ENCODE data around the gene CLDN10. TPM values are rescaled to one million over a fixed set of nuclear protein-coding genes. Genes with fewer than 3 reads are reported as not detected.

CLDN10 gene
- total RNA-seq, 1 donor from 2014 or later, result not detected

DNA sequence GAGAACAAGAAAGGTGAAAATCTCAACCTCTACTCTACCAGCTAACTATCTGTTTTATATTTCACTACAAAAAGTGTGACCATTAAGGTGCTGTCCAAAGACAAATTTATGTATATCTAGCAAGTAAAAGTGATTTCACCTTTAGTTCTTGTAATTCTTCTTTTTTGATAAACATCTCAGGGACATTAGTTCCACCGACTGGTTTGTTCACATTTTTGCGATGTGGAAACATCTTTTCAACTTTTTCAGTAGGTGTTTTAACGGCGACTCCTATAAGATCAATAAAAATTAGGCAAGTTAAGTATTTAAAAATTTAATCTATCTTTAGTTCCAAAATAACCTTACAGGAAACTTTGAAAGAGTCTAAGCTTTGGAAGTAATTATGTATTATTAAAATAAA lies 33.3 kb downstream of the CLDN10 start:
- intact Hi-C loops (cut with DNase I), result no loop called here
- no peak for DNase-seq (ENCODE audit: low spot score)

DNA sequence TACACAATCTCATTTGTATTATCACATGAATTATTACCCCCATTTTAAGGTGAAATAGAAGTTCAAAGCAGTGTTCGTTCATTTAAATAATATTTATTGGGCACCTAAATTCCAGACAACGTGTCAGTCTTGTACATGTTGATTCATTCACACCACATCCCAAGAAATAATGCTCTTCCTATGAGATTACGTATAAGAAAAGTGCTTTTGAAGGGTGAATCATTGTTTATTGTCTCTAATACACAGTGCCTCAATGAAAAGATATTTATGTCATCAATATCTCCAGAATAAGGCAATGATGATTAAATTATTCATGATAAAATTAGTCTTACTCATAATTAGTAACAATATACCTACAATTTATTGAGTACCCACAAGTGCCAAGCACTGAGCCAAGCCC lies 35.6 kb downstream of the CLDN10 start:
- intact Hi-C loops (cut with DNase I), result no loop called here

DNA sequence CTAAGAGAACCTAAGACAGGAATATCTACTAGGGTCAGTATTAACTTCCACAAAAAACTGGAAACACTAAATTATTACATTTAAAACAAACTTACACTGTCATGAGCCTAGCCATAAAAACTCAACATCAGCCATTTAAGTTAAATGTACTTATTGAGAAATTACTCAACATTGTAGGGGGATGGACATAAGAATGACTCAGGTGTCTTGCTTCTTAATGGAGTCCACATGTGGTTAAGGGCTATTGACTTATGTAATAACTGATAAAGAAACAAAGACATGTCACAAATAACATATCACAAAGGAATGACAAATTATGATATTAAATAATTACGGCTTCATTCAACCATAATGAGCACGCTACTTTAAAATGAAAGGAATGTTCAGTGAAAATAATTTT lies 36.2 kb downstream of the CLDN10 start:
- DNase-seq (ENCODE audit: low spot score), result no peak
- intact Hi-C loops (cut with DNase I), result no loop called here

More for the DNA sequence above, 35.6 kb downstream of the CLDN10 start:
- no peak for DNase-seq (ENCODE audit: low spot score)

DNA sequence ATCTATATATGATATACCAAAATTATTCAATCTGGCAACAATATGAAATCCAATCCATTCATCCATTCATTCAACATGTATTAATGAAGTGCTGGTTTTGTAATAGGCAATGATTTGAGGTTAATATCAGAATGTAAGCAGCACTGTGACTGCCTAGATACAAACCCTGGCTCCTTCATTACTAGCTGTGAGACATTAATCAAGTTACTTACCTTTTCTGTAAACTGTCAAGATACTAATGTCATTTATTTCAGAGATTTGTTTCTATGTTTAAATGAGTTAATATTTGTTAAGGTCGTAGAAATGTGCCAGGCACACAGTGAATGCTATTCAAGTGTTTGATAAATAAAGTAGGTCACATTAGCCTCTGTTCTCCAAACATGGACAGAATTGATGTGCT lies 40.9 kb downstream of the CLDN10 start:
- DNase-seq (ENCODE audit: low spot score), result no peak
- intact Hi-C loops (cut with DNase I), result no loop called here

DNA sequence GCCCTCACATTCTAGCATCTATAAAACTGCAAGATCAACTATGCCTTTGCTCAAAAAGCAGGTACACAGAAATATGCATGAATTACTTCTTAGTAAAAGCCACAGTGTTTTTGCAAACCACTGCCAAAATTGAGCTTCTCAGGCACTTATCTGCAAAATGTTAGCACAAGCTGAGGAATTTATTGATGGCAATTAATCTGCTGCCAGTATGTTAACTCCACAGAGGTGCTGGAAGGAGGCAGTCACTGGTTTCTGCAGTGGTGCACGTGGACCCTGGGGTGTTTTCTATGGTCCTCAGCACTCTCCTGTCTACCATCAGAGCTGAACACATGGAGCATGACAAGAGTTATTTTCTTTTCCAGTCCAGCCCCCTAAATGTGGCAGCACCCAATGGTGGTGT lies 44.2 kb downstream of the CLDN10 start:
- no peak for DNase-seq (ENCODE audit: low spot score)
- intact Hi-C loops (cut with DNase I), result no loop called here

DNA sequence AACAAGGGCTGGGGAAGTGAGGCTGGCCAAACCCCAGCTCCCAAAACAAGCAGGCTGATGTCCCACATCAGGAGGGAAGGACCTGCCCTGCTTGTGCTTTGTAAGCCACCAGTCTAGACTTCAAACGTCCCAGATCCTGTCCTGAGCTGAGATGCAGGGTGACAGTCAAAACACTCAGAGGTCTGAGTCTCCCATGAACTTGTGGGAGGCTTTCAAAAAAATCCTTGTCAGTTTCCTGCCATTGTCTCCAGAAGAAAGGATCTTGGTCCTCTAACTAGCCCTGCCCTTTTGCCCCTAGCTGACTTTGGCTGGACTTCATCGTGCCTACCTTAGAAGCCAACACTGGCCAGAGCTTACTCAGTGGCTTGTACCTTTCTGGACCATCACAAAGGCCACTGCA lies 48.7 kb downstream of the CLDN10 start:
- intact Hi-C loops (cut with DNase I), result no loop called here
- DNase-seq (ENCODE audit: low spot score), result no peak

DNA sequence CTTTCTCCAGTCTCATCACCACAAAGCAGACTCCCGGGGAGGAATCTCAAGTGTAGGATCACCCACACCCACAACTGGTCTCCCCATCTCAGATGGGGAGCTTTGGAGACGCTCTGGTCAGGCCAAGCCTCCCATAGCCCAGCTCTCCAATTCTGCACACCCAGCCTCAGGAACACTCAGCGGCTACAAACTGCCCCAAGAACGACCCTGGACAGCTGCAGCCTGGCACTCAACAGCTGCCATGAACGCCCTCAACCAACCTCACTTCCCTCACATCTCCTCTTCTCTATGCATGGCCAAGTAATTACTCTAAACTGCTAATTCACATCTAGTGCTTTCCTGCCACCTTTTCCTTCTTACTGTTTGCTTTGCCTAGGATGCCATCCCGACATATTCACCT lies 49.4 kb downstream of the CLDN10 start:
- intact Hi-C loops (cut with DNase I), result no loop called here
- no peak for DNase-seq (ENCODE audit: low spot score)

DNA sequence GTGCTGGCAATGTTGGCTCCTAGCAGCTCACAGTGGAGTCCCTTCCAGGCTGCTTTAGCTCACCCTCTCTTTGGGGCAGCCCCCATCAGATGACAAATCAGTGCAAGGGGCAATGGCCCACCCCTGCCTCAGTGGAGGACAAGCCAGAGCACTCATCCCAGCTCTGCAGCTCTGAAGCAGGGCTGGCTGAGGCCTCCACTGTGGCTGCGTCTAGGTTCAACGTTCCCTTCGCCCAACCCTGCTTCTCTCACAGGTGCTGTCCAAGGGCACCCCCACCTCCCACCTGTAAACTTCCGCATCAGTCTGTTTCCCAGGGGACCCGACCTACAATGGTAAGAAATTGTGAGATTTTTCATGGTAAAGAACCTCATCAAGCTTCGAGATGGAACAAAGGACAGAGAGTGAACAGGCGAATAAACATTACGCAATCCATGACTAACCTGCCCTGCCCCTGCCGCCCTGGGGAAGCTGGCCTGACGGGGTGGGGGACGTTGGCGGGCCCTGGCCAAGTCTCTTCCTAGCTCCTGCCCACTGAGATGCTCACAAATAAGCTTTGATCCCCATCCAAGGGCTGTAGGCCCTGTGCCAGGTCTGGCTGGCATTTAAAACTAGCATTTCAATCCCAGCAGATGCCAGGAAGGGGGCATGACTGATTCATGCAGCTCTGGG lies 51.5 kb downstream of the CLDN10 start:
- intact Hi-C loops (cut with DNase I), result no loop called here
- no peak for DNase-seq (ENCODE audit: low spot score)

DNA sequence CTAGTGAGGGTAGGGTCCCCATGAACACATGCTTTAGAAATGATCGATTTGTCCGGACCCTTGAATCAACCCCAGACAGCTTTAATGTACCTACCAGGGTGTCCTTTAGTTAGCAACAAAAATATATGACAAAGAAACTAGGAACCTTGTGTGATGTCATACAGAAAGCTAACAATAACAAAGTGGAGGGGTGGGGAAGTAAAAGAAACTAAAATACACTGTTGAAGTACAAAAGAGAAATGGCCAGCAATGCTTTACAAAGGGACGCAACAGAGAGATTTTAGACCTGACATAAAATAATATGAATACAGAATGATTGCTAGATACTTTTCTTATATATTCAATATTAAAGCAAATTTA lies 52.0 kb downstream of the CLDN10 start:
- intact Hi-C loops (cut with DNase I), result no loop called here
- no peak for DNase-seq (ENCODE audit: low spot score)

DNA sequence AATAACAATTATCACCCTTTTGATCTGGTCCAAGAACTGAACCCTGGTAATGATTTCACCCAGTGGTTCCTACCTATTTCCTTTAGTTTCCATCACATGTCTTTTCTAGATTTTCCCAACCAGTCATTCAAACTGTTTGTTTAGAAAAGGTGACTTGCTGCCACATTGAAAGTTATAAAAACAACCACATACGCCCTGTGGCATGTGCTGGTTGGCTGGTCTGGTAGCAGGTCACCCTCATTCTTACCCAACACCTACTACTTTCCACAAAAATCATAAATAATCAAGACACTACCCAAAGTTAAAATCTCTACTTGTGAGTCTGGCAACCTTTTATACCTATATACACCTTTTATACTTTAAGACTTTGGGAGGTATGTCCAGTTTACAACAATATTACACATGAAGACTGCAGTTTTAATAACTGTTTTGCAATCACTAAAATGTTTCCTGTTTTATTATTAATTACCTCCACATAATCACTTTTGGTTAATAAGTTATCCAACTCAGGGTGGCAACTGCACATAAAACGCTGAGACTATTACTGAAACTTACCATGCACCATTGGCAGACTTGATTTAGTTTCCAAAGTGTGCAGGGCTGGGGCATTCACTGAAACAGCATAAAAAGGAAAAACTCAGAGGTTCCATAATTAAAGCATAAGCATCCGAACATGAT lies 53.1 kb downstream of the CLDN10 start:
- intact Hi-C loops (cut with DNase I), result no loop called here
- no peak for DNase-seq (ENCODE audit: low spot score)

DNA sequence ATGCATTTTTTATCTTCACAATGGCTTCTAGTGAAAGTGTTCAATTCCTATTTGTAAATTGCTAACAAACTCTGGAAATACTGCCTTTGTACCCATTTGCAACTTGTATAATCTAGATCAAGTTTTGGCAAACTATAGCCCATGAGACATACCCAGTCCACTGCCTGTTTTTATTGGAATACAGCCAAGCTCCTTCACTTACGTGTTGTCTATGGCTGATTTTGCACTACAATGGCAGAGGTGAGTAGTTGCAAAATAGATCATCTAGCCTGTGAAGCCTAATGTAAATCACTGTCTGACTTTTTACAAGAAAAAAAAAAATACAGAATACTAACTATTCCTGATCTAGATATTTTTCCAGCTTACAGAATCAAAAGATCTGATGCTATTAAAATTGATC lies 54.8 kb downstream of the CLDN10 start:
- no peak for DNase-seq (ENCODE audit: low spot score)
- intact Hi-C loops (cut with DNase I), result no loop called here

DNA sequence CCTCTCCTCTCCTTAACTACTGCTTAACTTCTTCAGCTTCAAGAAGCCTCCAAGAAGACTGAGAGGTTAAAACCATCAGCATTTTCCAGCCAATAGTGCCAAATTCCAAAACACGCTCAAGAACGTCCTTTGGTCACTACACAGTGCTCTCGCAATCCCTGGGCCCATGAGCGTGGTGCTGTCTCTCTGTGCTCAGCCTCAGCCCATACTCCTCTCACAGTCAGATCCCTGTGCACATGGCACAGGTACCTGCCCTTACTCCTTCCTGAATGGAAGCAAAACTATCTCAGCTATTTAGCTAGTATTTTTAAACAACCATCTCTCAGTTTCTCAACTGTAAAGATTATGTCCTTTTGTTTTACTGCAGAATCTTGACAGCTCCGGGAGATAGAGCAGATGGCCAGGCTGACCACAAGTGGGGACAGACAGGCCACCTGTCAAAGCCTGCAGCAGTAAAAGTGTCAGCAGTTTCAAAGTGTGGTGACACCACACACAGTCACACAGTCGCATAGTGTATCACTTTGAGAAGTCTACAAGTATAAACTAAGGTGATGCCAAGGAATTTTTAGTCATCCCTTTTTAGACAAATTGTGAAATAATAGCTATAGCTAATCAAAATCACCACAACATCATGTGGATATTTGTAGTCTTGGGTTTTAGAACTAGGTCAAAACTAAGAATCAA lies 56.3 kb downstream of the CLDN10 start:
- intact Hi-C loops (cut with DNase I), result no loop called here
- DNase-seq (ENCODE audit: low spot score), result no peak

DNA sequence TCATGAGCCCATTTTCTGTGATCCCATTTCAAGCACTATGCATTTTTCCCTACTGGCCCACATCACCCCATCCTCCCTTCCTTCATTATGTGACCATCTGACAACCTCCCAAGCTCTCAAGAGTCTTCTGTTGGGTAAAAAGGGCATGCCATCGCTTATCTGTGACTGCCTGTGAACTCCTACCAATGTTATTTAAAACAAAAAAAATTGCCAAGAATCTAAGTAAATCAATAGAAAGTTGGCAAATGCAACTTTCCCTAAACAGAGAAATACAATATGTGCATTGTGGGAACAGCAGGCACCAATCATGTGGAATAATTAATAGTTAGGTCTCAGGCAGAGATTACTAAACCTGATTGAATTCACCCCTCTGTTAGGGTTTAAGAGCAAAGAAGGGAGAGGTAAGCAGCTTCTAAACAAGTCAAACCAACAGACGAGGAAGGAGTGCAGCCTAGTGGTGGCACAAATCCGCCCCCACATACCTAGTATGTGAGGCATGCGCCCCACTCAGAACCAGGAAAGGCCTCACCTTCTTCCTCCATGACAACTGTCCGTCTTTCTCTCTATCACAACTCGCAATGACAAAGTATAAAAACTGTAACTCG lies 62.2 kb downstream of the CLDN10 start:
- intact Hi-C loops (cut with DNase I), result no loop called here
- DNase-seq (ENCODE audit: low spot score), result no peak

DNA sequence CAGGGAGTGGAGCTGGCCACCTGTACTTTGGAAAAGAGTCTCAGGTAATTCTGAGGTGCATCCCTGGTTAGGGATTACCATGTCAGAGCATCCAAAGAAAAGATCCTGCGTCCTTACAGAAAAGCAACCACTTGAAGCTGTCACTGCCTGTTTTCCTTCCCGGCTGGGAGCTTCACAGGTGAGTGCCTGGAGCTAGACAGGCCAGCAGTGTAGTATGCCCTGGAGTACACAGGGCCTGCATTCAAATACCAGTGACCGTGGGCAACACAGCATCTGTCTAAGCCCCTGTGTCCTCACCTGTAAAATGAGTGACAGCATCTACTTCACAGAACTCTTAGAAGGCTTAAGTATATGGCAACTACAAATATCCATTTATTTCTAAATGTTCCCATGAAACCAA lies 63.0 kb downstream of the CLDN10 start:
- intact Hi-C loops (cut with DNase I), result no loop called here
- DNase-seq (ENCODE audit: low spot score), result no peak

DNA sequence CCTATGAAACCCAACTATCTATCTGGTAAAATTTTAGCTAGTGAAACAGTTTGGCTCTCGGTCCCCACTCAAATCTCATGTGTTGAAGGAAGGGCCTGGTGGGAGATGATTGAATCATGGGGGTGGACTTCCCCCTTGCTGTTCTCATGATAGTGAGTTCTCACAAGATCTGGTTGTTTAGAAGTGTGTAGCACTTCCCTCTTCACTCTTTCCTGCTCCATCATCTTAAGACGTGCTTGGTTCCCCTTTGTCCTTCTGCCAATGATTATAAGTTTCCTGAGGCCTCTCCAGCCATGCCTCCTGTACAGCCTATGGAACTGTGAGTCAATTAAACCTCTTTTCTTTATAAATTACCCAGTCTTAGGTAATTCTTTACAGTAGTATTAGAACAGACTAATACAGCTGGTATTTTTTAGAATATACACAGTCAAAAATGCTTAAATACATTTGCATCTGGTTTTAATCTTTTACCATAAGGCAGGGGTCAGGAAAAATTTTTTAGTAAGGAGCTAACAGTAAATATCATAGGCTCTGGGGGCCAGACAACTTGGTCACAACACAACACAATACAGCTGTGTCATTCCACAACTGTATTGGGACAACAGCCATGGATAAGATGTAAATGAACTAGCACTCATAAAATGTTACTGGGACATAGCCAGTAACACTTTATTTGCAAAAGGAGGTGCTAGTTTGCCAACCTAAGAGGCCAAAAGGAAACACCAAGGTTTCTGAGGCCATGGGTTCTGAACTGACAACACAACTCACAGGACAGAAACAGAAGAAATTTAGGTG lies 67.7 kb downstream of the CLDN10 start:
- no peak for DNase-seq (ENCODE audit: low spot score)
- intact Hi-C loops (cut with DNase I), result no loop called here

DNA sequence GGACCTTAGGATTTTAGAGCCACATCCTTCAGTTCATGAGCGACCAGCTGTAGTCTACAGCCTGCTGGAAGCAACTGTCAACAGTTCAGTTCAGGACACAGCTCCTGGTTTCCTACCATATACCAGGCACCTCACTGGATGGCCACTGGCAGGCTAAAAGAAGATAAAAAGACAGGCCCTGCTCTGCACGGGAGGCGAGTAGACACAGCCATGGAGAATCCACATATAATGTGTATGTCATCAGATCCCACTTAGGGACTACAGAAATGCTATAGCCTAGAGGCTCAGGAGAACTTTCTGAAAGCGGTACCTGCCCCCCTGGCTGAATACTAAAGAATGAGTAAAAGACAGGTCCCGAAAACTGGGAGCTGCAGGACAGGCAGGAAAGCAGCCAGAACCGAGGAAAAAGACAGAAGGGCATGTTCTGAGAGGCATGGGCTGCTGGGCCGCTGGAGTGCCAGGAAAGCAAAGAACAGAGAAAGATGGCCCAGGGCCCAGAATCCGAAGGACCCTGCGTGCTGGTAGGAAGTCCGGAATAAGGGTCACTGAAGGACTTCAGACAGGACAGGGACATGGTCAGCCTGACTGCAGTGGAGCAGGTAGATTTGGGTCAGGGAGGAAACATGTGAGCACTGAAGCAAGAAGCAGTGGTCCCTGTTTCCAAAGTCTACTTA lies 68.4 kb downstream of the CLDN10 start:
- no peak for DNase-seq (ENCODE audit: low spot score)
- intact Hi-C loops (cut with DNase I), result no loop called here

DNA sequence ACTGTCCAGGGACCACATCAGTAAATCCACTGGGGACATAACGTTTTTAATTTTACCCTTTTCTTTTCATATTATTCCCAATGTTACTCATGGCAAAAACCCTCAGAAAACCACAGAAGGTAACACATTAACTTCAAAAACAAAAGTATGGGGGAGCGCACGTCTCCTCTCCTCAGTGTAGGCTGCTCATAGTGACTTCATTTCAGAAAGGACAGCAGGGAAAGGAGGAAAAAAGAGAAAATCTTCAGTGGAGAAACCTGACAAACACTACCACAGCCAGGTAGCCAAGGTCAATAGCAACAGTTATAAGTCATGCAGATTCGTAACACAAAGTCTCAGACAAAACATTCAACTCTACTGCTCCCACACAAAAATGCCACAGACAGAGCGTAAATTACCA lies 70.6 kb downstream of the CLDN10 start:
- DNase-seq (ENCODE audit: low spot score), result no peak
- intact Hi-C loops (cut with DNase I), result no loop called here

DNA sequence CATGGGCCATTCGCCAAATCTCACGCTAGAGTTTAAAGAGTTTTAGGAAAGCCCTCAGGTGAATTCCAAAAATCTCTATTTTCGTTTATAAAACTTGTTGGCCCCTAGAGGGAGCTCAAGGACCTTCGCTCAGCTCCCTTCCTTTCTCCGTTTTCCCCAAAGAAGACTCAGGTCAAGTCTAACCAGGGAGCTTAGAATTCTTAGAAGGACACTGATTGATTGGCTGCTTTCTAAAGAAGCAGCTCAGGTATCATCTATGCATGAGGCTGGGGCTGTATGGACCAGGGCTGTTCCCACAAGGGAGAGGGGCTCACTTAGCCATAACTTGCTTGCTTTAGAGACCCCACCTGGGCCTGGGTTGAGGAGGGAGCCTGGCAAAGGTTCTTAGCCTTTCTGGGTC lies 71.5 kb downstream of the CLDN10 start:
- intact Hi-C loops (cut with DNase I), result loop anchor here (2.0 kb wide), 1 partner anchor 211 kb away; no protein-coding TSS in a partner anchor
- DNase-seq (ENCODE audit: low spot score), result no peak

DNA sequence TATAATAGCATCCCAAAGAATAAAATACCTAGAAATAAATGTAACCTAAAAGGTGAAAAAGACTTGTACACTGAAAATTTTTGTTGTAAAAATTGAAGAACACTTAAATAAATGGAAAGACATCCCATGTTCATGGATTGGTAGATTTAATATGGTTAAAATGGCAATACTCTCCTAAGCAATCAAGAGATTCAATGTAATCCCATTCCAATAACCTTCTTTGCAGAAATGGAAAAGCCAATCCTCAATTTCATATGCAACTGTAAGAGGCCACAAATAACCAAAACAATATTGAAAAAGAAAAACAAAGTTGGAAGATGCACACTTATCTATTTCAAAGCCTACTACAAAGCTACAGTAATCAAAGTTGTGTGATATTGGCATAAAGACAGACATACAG lies 74.2 kb downstream of the CLDN10 start:
- DNase-seq (ENCODE audit: low spot score), result no peak
- intact Hi-C loops (cut with DNase I), result no loop called here
